Measurements from ENCODE around the gene LRRC40.

DNA sequence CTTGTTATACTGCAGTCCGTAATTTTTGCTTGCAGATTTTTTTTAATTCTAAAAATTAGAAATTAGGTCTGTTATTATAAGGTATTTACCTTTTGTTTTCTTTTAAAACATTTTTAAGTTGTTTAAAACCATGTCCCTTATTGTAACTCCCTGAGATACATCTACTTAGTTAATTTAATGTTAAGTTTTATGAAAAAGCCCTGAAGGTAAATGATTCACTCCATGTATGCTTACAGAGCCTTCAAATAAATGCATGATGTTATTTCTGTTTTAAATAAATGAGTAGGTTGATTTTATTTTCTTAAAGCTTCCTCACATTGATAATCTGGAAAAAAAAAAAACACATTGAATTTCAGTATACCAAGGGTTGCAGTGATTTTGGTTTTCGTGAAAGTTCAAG, 23.3 kb upstream of the LRRC40 start:
- TF ChIP-seq, protein P1, sequence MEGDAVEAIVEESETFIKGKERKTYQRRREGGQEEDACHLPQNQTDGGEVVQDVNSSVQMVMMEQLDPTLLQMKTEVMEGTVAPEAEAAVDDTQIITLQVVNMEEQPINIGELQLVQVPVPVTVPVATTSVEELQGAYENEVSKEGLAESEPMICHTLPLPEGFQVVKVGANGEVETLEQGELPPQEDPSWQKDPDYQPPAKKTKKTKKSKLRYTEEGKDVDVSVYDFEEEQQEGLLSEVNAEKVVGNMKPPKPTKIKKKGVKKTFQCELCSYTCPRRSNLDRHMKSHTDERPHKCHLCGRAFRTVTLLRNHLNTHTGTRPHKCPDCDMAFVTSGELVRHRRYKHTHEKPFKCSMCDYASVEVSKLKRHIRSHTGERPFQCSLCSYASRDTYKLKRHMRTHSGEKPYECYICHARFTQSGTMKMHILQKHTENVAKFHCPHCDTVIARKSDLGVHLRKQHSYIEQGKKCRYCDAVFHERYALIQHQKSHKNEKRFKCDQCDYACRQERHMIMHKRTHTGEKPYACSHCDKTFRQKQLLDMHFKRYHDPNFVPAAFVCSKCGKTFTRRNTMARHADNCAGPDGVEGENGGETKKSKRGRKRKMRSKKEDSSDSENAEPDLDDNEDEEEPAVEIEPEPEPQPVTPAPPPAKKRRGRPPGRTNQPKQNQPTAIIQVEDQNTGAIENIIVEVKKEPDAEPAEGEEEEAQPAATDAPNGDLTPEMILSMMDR (IDR thresholded peaks at IDR 0.05): no peak
- no peak for TF ChIP-seq POLR2A (IDR thresholded peaks at IDR 0.05)
